Prostate gland (tissue), 2 donors: ENCODE results near the gene CST8.

Experiments used
- CTCF ChIP-seq, 4 experiments: fragments of 200-600 bp in 2 of 4; fragments of 450-650 bp in 2 of 4; sonication (generic) in 2 of 4; IDR thresholded peaks; 1 replicate in 3 of 4; 2 replicates in 1 of 4; pipeline ENCODE4 v1.5.1; 2016 to 2019; ENCODE audit warnings: antibody characterized with exemption in 4 of 4, mild to moderate bottlenecking in 2 of 4, moderate library complexity in 2 of 4
- POLR2A ChIP-seq: fragments of 450-650 bp; IDR thresholded peaks from one replicate; pipeline ENCODE4 v1.6.1; 2016; ENCODE audit warnings: antibody characterized with exemption, mild to moderate bottlenecking

GRCh38 chr20:23507346-23507745 is 16.4 kb downstream of the CST8 start:
- TF ChIP-seq CTCF (IDR thresholded peaks at IDR 0.05): no peak
- TF ChIP-seq POLR2A: no peak
